ENCODE results near the gene KRT3.

The KRT3 gene

DNA sequence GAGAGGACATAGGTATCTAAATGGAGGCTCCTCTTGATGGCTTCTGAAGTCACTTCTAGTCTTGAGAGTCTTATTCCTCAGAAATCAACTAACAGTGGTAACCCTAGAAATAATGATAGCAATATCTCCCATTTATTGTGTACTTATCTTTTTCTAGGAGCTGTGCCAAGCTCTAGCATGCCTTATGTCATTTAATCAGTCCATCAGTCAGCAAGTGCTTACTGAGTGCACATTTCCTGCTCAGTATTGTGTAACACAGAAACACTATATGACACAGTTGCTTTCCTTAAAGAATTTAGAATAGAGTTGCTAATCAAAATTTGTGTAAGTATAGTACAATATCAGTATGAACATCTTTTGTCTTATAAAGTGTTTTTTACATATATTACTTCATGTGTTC, 55.3 kb downstream of the KRT3 start:
- Histone ChIP-seq H3K9me3 (ENCODE audit: control insufficient read depth, insufficient read depth, low read length) (no peaks in the 10 kb centered on the region), H3F3A (ENCODE audit: control insufficient read depth, insufficient read depth) (no peaks in the 10 kb centered on the region), H3K27me3 (ENCODE audit: control insufficient read depth, low read length) (no peaks in the 10 kb centered on the region), H3K79me2 (ENCODE audit: control insufficient read depth, low read length) (no peaks in the 10 kb centered on the region), H4K20me1 (ENCODE audit: control insufficient read depth, insufficient read depth, low read depth, low read length) (no peaks in the 10 kb centered on the region), H3K27ac (ENCODE audit: low read depth, low read length) (no peak overlapping the region), H3K36me3 (ENCODE audit: control insufficient read depth, low read length) (no peaks in the 10 kb centered on the region), H3K9me2 (replicated peaks; ENCODE audit: control insufficient read depth, low read length) (no peaks in the 10 kb centered on the region), H3K4me1 (ENCODE audit: control insufficient read depth, low read length) (no peaks in the 10 kb centered on the region), H3K4me3 (ENCODE audit: low read length) (no peak overlapping the region), H3K4me2 (ENCODE audit: low read length) (no peak overlapping the region)
- no peak for TF ChIP-seq EZH2phosphoT487 (IDR thresholded peaks at IDR 0.05; ENCODE audit: borderline replicate concordance, low read length)
- TF ChIP-seq CTCF (IDR thresholded peaks at IDR 0.05; ENCODE audit: low read depth, low read length, poor library complexity, severe bottlenecking), result no peak

- H3K4me2 ChIP-seq (ENCODE audit: low read length), result no peak overlapping the region
- no peaks in the 10 kb centered on the region for H3K27me3 ChIP-seq (ENCODE audit: control insufficient read depth, low read length)
- no peaks in the 10 kb centered on the region for H3F3A ChIP-seq (ENCODE audit: control insufficient read depth, insufficient read depth)
- H3K36me3 ChIP-seq (ENCODE audit: control insufficient read depth, low read length), result no peaks in the 10 kb centered on the region
- TF ChIP-seq CTCF (IDR thresholded peaks at IDR 0.05; ENCODE audit: low read depth, low read length, poor library complexity, severe bottlenecking), result no peak
- no peak overlapping the region for H3K4me3 ChIP-seq (ENCODE audit: low read length)
- no peaks in the 10 kb centered on the region for H4K20me1 ChIP-seq (ENCODE audit: control insufficient read depth, insufficient read depth, low read depth, low read length)
- no peak overlapping the region for H3K27ac ChIP-seq (ENCODE audit: low read depth, low read length)
- H3K79me2 ChIP-seq (ENCODE audit: control insufficient read depth, low read length), result no peaks in the 10 kb centered on the region
- no peaks in the 10 kb centered on the region for H3K9me3 ChIP-seq (ENCODE audit: control insufficient read depth, insufficient read depth, low read length)
- no peaks in the 10 kb centered on the region for H3K9me2 ChIP-seq (replicated peaks; ENCODE audit: control insufficient read depth, low read length)
- H3K4me1 ChIP-seq (ENCODE audit: control insufficient read depth, low read length), result no peaks in the 10 kb centered on the region
These were observed 56.0 kb downstream of the KRT3 start for GRCh38 chr12:52739963-52740362.

Measured in DOHH2 (cell line).